Natural killer cell treated with Interleukin-12 subunit alpha and Interleukin-12 subunit beta and Interleukin-15 and Interleukin-18, amount 100 ng/mL, for 72 hours (primary cell): Measurements from ENCODE around the gene UVRAG. TPM values are rescaled to one million over a fixed set of nuclear protein-coding genes. Genes with fewer than 3 reads are reported as not detected.
A peak's percentile ranks its signal among the peaks of the same experiment; 100 is the strongest.

Experiments used
- ATAC-seq, 2 donors: fragments of 150-1000 bp; cut with Tn5 transposase in 1 of 2; sonication (Bioruptor Pico), chemical (Tn5 transposase) in 1 of 2; 2 replicates each; pipeline ENCODE4 v1.10.0; 2021
- DNase-seq: peaks from one replicate; pipeline ENCODE4 v3.0.0; 2022; ENCODE audit warnings: low spot score
- H3K27ac Mint-ChIP-seq, 2 donors: 1 replicate in 1 of 2; 2 replicates in 1 of 2; pipeline ENCODE4 v1.8.0; 2022; ENCODE audit warnings: mixed read lengths in 2 of 2, mild to moderate bottlenecking in 1 of 2, moderate library complexity in 1 of 2
- H3K27me3 Mint-ChIP-seq, 2 donors: 1 replicate in 1 of 2; 2 replicates in 1 of 2; pipeline ENCODE4 v1.8.0; 2022; ENCODE audit warnings: mixed read lengths in 2 of 2
- H3K36me3 Mint-ChIP-seq: one replicate; pipeline ENCODE4 v1.8.0; 2022; ENCODE audit warnings: mixed read lengths
- H3K4me1 Mint-ChIP-seq, 2 donors: 1 replicate in 1 of 2; 2 replicates in 1 of 2; pipeline ENCODE4 v1.8.0; 2022; ENCODE audit warnings: low read depth in 2 of 2, mixed read lengths in 2 of 2, mild to moderate bottlenecking in 1 of 2
- H3K4me3 Mint-ChIP-seq: one replicate; pipeline ENCODE4 v1.8.0; 2022; ENCODE audit warnings: mixed read lengths
- H3K9me3 Mint-ChIP-seq: 2 replicates; pipeline ENCODE4 v1.8.0; 2022; ENCODE audit warnings: mixed read lengths
- total RNA-seq, 2 donors: library from RNA; stranded (reverse); gene quantifications; one replicate each; pipeline ENCODE4 v1.2.3, GENCODE V29; 2022

UVRAG gene
- total RNA-seq, 2 donors from 2014 or later = 16.6 to 29.9 TPM

DNA sequence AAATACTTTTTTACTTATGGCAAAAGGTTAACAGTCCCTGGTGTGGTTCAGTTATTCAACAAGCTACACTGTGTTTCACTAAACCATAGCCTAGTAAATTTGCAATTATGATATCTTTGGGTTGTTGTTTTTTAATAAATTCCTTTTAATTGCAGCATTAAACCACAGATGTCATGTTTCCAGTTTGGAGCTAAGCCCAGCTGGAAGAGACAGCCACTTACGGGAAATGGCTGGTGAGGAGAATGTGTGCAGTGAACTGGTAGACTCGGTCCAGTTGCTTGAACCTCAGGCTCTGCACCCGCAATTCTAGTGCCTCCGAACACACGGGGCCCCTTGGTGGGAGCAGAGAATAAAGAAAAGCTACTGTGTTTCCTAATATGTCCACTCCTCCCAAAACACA, 320.5 kb downstream of the UVRAG start:
- no peak for DNase-seq
- H3K4me3 Mint-ChIP-seq = no peak overlapping the region
- ATAC-seq = no peak
- H3K36me3 Mint-ChIP-seq = no peaks in the 10 kb centered on the region
- no peaks in the 10 kb centered on the region for H3K27me3 Mint-ChIP-seq
- H3K4me1 Mint-ChIP-seq = peaks cover 0 to 9% of the 10 kb centered on the region in 2 donors
- no peaks in the 10 kb centered on the region for H3K9me3 Mint-ChIP-seq
- H3K27ac Mint-ChIP-seq = no peak overlapping the region

DNA sequence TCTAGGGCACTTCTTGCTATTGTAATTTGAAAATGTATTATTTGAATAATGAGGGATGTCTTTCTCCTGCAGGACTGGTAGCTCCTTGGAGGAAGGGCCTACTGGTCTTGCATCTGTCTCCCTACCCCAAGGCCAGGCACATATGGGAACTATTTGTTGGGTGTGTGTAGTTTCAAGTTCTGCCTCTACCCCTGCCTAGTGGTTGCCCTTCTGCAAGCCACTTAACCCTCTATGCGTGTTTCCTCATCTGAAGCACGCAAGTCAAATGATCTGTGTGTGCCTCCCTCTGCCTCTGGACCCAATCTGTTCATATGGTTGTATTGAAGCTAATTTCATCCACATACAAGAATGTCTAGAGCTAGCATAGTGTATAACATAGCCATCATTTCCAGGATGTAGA, 324.3 kb downstream of the UVRAG start:
- H3K36me3 Mint-ChIP-seq = no peaks in the 10 kb centered on the region
- H3K9me3 Mint-ChIP-seq = no peaks in the 10 kb centered on the region
- no peaks in the 10 kb centered on the region for H3K27me3 Mint-ChIP-seq
- no peak overlapping the region for H3K27ac Mint-ChIP-seq
- ATAC-seq (no peak), DNase-seq (no peak)
- no peak overlapping the region for H3K4me3 Mint-ChIP-seq
- H3K4me1 Mint-ChIP-seq = peaks cover 0 to 5% of the 10 kb centered on the region in 2 donors

GRCh38 chr11:76140912-76141574, 326.0 kb downstream of the UVRAG start:
- ATAC-seq (no peak), DNase-seq (no peak)
- H3K27ac Mint-ChIP-seq = no peak overlapping the region
- H3K9me3 Mint-ChIP-seq = no peaks in the 10 kb centered on the region
- no peaks in the 10 kb centered on the region for H3K36me3 Mint-ChIP-seq
- H3K4me1 Mint-ChIP-seq = peaks cover 0 to 5% of the 10 kb centered on the region in 2 donors
- H3K4me3 Mint-ChIP-seq = no peak overlapping the region
- no peaks in the 10 kb centered on the region for H3K27me3 Mint-ChIP-seq

DNA sequence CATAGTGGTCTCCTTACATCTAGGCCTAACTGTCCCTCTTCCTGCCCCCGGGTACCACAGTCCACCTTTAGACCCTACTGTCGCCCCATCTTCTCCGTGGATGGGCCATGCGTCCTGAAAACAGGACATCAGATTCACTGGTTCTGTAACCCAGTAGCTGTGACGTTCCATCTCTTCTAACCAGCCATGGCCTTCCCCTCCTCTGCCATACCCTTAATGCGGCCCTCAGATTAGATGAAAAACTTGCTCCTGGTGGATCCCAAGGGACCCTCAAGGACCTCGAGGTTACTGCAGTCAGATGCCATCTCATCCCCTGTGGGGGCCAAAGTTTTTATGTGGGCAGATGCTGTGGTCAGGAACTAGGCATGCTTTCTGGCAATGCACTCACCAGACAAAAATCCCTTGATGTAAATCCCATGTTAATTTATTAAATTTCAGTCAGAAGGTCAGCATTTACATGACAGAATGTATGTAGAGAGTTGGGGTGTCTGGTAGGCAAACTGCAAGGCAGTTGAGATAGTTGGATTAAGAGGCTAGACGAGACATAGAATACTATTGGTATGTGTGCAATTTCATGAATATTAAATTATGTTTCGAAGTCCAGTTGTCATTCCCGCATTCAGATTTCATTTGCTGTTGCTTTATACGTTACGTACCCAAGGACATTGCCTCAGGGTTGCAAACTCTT, 327.0 kb downstream of the UVRAG start:
- no peak overlapping the region for H3K27ac Mint-ChIP-seq
- H3K9me3 Mint-ChIP-seq = no peaks in the 10 kb centered on the region
- DNase-seq (no peak), ATAC-seq (no peak)
- H3K4me3 Mint-ChIP-seq = no peak overlapping the region
- H3K4me1 Mint-ChIP-seq = peaks cover 0 to 5% of the 10 kb centered on the region in 2 donors
- no peaks in the 10 kb centered on the region for H3K27me3 Mint-ChIP-seq
- no peaks in the 10 kb centered on the region for H3K36me3 Mint-ChIP-seq

- H3K27ac Mint-ChIP-seq = no peak overlapping the region
- no peaks in the 10 kb centered on the region for H3K9me3 Mint-ChIP-seq
- no peak overlapping the region for H3K4me3 Mint-ChIP-seq
- H3K27me3 Mint-ChIP-seq = no peaks in the 10 kb centered on the region
- H3K36me3 Mint-ChIP-seq = no peaks in the 10 kb centered on the region
- ATAC-seq (no peak), DNase-seq (no peak)
- peaks cover 0 to 5% of the 10 kb centered on the region in 2 donors for H3K4me1 Mint-ChIP-seq
Observed at GRCh38 chr11:76143274-76143673, 328.3 kb downstream of the UVRAG start.

DNA sequence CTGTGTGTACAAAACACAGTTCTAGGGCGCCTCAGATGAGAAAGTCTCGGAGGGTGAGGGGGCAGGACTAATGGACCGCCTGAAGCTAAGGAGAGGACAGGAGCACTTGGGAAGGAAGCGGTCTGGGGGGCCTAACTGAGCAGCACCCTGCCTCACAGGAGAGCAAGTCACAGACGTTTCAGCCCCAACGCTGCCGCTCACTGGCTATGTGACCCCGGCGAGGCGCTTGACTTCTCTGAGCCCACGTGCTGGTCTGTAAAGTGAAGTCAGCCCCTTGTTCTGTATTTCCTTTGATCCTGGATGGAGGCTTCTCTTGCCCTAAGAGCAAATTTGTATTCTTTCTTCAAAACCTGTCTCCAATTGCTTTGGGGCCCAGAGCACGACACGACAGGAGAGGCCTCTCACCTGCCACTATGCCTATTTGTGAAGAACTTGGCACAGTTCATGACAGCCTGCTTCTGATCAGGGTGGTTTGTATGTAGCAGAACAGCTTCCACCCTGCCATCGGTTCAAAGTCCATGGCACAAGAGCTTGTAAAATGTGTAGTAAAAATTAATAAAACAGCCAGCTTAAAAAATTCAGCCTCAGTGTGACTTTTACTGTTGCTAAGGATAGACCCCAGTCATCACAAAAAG, 332.2 kb downstream of the UVRAG start:
- Mint-ChIP-seq H3K27me3 (no peaks in the 10 kb centered on the region), H3K9me3 (no peaks in the 10 kb centered on the region), H3K4me1 (peaks cover 6 to 9% of the 10 kb centered on the region in 2 donors), H3K36me3 (no peaks in the 10 kb centered on the region), H3K27ac (no peak overlapping the region), H3K4me3 (no peak overlapping the region)
- DNase-seq (no peak), ATAC-seq (no peak)

- no peaks in the 10 kb centered on the region for H3K9me3 Mint-ChIP-seq
Observed at GRCh38 chr11:76148231-76148630, 333.2 kb downstream of the UVRAG start.

DNA sequence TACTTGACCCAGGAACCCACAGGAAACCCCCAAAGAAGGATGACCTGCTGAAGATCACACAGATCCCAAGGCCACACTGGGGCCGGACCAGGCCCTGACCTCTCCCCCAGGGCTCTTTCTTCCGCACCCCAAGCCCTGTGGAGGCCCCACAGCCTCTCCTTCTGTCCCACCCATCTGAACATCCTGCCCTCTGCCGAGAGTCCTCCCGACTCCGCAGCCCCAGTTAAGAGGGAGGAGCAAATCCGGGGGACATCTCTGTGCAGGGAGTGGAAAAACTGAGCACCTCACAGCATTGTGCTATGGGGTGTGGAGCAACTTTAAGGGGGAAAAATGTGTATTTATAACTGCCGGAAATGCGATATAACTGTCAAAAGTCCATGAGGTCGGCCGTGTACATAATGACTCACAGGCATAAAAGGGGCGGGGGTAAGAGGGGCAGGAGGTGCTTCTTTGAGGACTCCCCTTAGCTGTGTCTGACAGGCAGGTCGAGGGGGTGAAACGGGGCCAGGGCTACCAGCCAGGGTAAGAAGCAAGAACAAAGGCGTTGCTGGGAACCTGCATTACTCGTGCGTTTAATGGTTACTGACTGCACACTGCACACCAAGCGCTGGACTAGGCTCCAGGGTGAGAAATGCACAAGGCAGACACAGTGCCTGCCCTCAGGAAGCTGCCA, 334.1 kb downstream of the UVRAG start:
- H3K27me3 Mint-ChIP-seq = no peaks in the 10 kb centered on the region
- no peak for ATAC-seq
- no peak overlapping the region for H3K27ac Mint-ChIP-seq
- H3K9me3 Mint-ChIP-seq = no peaks in the 10 kb centered on the region
- no peaks in the 10 kb centered on the region for H3K36me3 Mint-ChIP-seq
- no peak overlapping the region for H3K4me3 Mint-ChIP-seq
- peaks cover 24 to 27% of the 10 kb centered on the region in 2 donors for H3K4me1 Mint-ChIP-seq
- DNase-seq = no peak

More at GRCh38 chr11:76148231-76148630, 333.2 kb downstream of the UVRAG start:
- DNase-seq (no peak), ATAC-seq (no peak)
- Mint-ChIP-seq H3K4me1 (peaks cover 16 to 19% of the 10 kb centered on the region in 2 donors), H3K27ac (no peak overlapping the region), H3K27me3 (no peaks in the 10 kb centered on the region), H3K4me3 (no peak overlapping the region), H3K36me3 (no peaks in the 10 kb centered on the region)

GRCh38 chr11:76149713-76150112, 334.7 kb downstream of the UVRAG start:
- no peak overlapping the region for H3K4me3 Mint-ChIP-seq
- no peaks in the 10 kb centered on the region for H3K27me3 Mint-ChIP-seq
- no peak overlapping the region for H3K27ac Mint-ChIP-seq
- no peaks in the 10 kb centered on the region for H3K9me3 Mint-ChIP-seq
- DNase-seq = no peak
- no peaks in the 10 kb centered on the region for H3K36me3 Mint-ChIP-seq
- no peak for ATAC-seq
- H3K4me1 Mint-ChIP-seq = peaks cover 24 to 27% of the 10 kb centered on the region in 2 donors

- Mint-ChIP-seq H3K36me3 (no peaks in the 10 kb centered on the region), H3K27ac (no peak overlapping the region), H3K27me3 (no peaks in the 10 kb centered on the region), H3K4me3 (no peak overlapping the region), H3K9me3 (no peaks in the 10 kb centered on the region), H3K4me1 (peaks cover 24 to 27% of the 10 kb centered on the region in 2 donors)
- DNase-seq = no peak
- no peak for ATAC-seq
Observed at GRCh38 chr11:76150141-76150540, 335.1 kb downstream of the UVRAG start.

GRCh38 chr11:76151556-76152085, 336.6 kb downstream of the UVRAG start:
- ATAC-seq = no peak
- peak overlapping the region; percentile 81 for H3K4me3 Mint-ChIP-seq
- no peak for DNase-seq

GRCh38 chr11:76152086-76152681, 337.2 kb downstream of the UVRAG start:
- peaks cover 24 to 27% of the 10 kb centered on the region in 2 donors for H3K4me1 Mint-ChIP-seq
- peak; percentile 87 for DNase-seq
- H3K4me3 Mint-ChIP-seq = peak overlapping the region; percentile 81
- ATAC-seq = peak; percentile 90 to 92
- H3K27me3 Mint-ChIP-seq = no peaks in the 10 kb centered on the region
- peak overlapping the region; percentile 69 to 89 for H3K27ac Mint-ChIP-seq
- no peaks in the 10 kb centered on the region for H3K9me3 Mint-ChIP-seq
- no peaks in the 10 kb centered on the region for H3K36me3 Mint-ChIP-seq

More at GRCh38 chr11:76151556-76152085, 336.6 kb downstream of the UVRAG start:
- H3K9me3 Mint-ChIP-seq = no peaks in the 10 kb centered on the region
- no peaks in the 10 kb centered on the region for H3K27me3 Mint-ChIP-seq
- H3K27ac Mint-ChIP-seq = peak overlapping the region; percentile 69 to 89
- H3K36me3 Mint-ChIP-seq = no peaks in the 10 kb centered on the region
- H3K4me1 Mint-ChIP-seq = peaks cover 24 to 27% of the 10 kb centered on the region in 2 donors
